K562 (cell line): Measurements from ENCODE around the gene SHISAL2A. TPM values are rescaled to one million over a fixed set of nuclear protein-coding genes. Genes with fewer than 3 reads are reported as not detected.

Experiments used
- C11orf30 ChIP-seq: fragments of 450-650 bp; IDR thresholded peaks from 2 replicates; pipeline ENCODE4 v1.6.1; 2016; ENCODE audit warnings: low read depth, mild to moderate bottlenecking
- HDAC2 ChIP-seq: fragments of 450-650 bp; IDR thresholded peaks from 2 replicates; pipeline ENCODE4 v1.6.1; 2016; ENCODE audit warnings: mild to moderate bottlenecking
- HDAC6 ChIP-seq: IDR thresholded peaks from 2 replicates; pipeline ENCODE4 v1.6.1; 2012; ENCODE audit warnings: low read depth, mild to moderate bottlenecking, control low read depth, inconsistent platforms, low read length, moderate library complexity
- HOXB6 ChIP-seq: fragments of 250-450 bp; sonication (Bioruptor Pico); IDR thresholded peaks from 2 replicates; pipeline ENCODE4 v1.5.1; 2022; ENCODE audit warnings: mild to moderate bottlenecking, borderline replicate concordance
- MYNN ChIP-seq, 2 experiments: sonication (generic); formaldehyde crosslinking in 1 of 2; IDR thresholded peaks; 2 replicates each; pipeline versions ENCODE4 v1.5.0 to v1.6.1; 2016 to 2020; ENCODE audit warnings: antibody characterized with exemption in 1 of 2, missing genetic modification reagents in 1 of 2
- NEUROD1 ChIP-seq: fragments of 150-350 bp; IDR thresholded peaks from 2 replicates; pipeline ENCODE4 v1.6.1; 2014; ENCODE audit warnings: borderline replicate concordance, low read length, low read depth; ENCODE audit not compliant: partially characterized antibody
- NFRKB ChIP-seq: fragments of 450-650 bp; IDR thresholded peaks from 2 replicates; pipeline ENCODE4 v1.6.1; 2016; ENCODE audit warnings: low read depth
- NR0B1 ChIP-seq: fragments of 450-650 bp; IDR thresholded peaks from one replicate; pipeline ENCODE4 v1.6.1; 2018; ENCODE audit warnings: mild to moderate bottlenecking, moderate library complexity; ENCODE audit not compliant: partially characterized antibody
- PRDM10 ChIP-seq: fragments of 450-650 bp; IDR thresholded peaks from 2 replicates; pipeline ENCODE4 v1.6.1; 2018; ENCODE audit not compliant: partially characterized antibody
- RBM34 ChIP-seq: fragments of 200-400 bp; formaldehyde crosslinking; IDR thresholded peaks from 2 replicates; pipeline ENCODE4 v1.6.1; 2018; ENCODE audit warnings: low read length, borderline replicate concordance; ENCODE audit not compliant: insufficient read depth
- SMARCC2 ChIP-seq: fragments of 450-650 bp; IDR thresholded peaks from 2 replicates; pipeline ENCODE4 v1.6.1; 2017; ENCODE audit warnings: antibody characterized with exemption, moderate library complexity, mild to moderate bottlenecking, low read depth
- U2AF2 ChIP-seq: fragments of 200-400 bp; formaldehyde crosslinking; optimal IDR thresholded peaks from 2 replicates; pipeline ENCODE3; 2017; ENCODE audit warnings: low read depth, mild to moderate bottlenecking, low read length
- ZFP91 ChIP-seq: sonication (generic); formaldehyde crosslinking; IDR thresholded peaks from 2 replicates; pipeline ENCODE4 v1.8.0; 2022; ENCODE audit warnings: mild to moderate bottlenecking, missing genetic modification reagents
- ZNF133 ChIP-seq: fragments of 250-450 bp; sonication (Bioruptor Pico); IDR thresholded peaks from 2 replicates; pipeline ENCODE4 v1.4.0; 2020; ENCODE audit warnings: mild to moderate bottlenecking
- ZNF232 ChIP-seq: sonication (generic); formaldehyde crosslinking; IDR thresholded peaks from 2 replicates; pipeline ENCODE4 v1.8.0; 2022; ENCODE audit warnings: mild to moderate bottlenecking, missing genetic modification reagents
- ZNF277 ChIP-seq: fragments of 250-450 bp; sonication (Bioruptor Pico); IDR thresholded peaks from 2 replicates; pipeline ENCODE4 v1.8.0; 2022; ENCODE audit warnings: inconsistent platforms, mild to moderate bottlenecking, moderate library complexity, borderline replicate concordance
- ZNF324 ChIP-seq: fragments of 250-450 bp; sonication (Bioruptor Pico); IDR thresholded peaks from 2 replicates; pipeline ENCODE4 v1.4.0; 2020; ENCODE audit warnings: mild to moderate bottlenecking
- polyA plus RNA-seq, 8 experiments: library from polyadenylated mRNA; depleted of rRNA in 4 of 8; stranded (reverse) in 5 of 8; unstranded in 3 of 8; fragments of >200 nt; fragmentation: Nextera tagmentation in 2 of 8; fragmentation: Illumina TruSeq in 1 of 8; extraction: Ambion mirVana in 2 of 8; extraction: Trizol in 1 of 8; gene quantifications; 2 replicates each; pipeline versions ENCODE4 v1.2.1 to v1.2.3, GENCODE V29; 2011 to 2014; ENCODE audit warnings: inconsistent platforms in 1 of 8, missing spikeins in 1 of 8
- total RNA-seq, 7 experiments: library from RNA; depleted of rRNA in 6 of 7; stranded (reverse); fragments of >200 nt in 6 of 7; fragmentation: Illumina TruSeq in 2 of 7; extraction: Trizol in 2 of 7; gene quantifications; 2 replicates each; pipeline versions ENCODE4 v1.2.1 to v1.2.3, GENCODE V29; 2011 to 2021; ENCODE audit warnings: low replicate concordance in 1 of 7

SHISAL2A gene
- total and polyA plus RNA-seq, 9 of the 15 experiments (the other 6 are each of a cell fraction or from before 2014, with no cell fraction given), result 0.11 TPM; not detected in 8

GRCh38 chr1:52697795-52698674, 65.1 kb downstream of the SHISAL2A start, which contains the start of gene COA7 (continued):
- TF ChIP-seq C11orf30 (peak; percentile 78), HDAC2 (peak; percentile 65), NR0B1 (no peak), MYNN (IDR thresholded peaks at IDR 0.05) (0 out of 2 replicates have a peak, but pooled peaks have one; percentile 36), MYNN (CRISPR knock-in tag; IDR thresholded peaks at IDR 0.05) (no peak), RBM34 (no peak), ZNF277 (CRISPR knock-in tag) (no peak), PRDM10 (peak; percentile 84), ZNF133 (no peak), HOXB6 (CRISPR knock-in tag) (no peak), SMARCC2 (no peak), ZNF324 (CRISPR knock-in tag) (no peak; the same call in 1 of the 2 replicates), ZFP91 (CRISPR knock-in tag) (0 out of 2 replicates have a peak, but pooled peaks have one; percentile 12), NFRKB (peak; percentile 83), ZNF232 (CRISPR knock-in tag) (peak; percentile 92; the same call in 1 of the 2 replicates), HDAC6 (no peak), NEUROD1 (no peak), U2AF2 (no peak)
